Cardiac muscle cell (in vitro differentiated cells and primary cell): ENCODE results near the gene CLGN. TPM values are rescaled to one million over a fixed set of nuclear protein-coding genes. Genes with fewer than 3 reads are reported as not detected.

ENCODE experiments used
- DNase-seq, 2 donors: peaks; one replicate each; pipeline versions ENCODE4 v3.0.0 to v3.0.0-alpha.2; 2010 to 2017; ENCODE audit warnings: low read depth in 1 of 2, low spot score in 1 of 2
- H3K27ac ChIP-seq: fragments of 200-600 bp; sonication (generic); 2 replicates; pipeline ENCODE4 v1.5.1; 2016
- H3K27me3 ChIP-seq: fragments of 200-600 bp; sonication (generic); 2 replicates; pipeline ENCODE4 v1.6.0; 2016; ENCODE audit warnings: control low read depth
- H3K36me3 ChIP-seq: fragments of 200-600 bp; sonication (generic); 2 replicates; pipeline ENCODE4 v1.5.1; 2016; ENCODE audit warnings: control low read depth
- H3K4me1 ChIP-seq: fragments of 200-600 bp; sonication (generic); 2 replicates; pipeline ENCODE4 v1.8.1; 2017; ENCODE audit warnings: low read depth, mild to moderate bottlenecking, mixed run types
- H3K4me3 ChIP-seq: fragments of 200-600 bp; sonication (generic); 2 replicates; pipeline ENCODE4 v1.5.1; 2016; ENCODE audit warnings: mild to moderate bottlenecking
- H3K9me3 ChIP-seq: fragments of 200-600 bp; sonication (generic); 2 replicates; pipeline ENCODE4 v1.5.1; 2017; ENCODE audit warnings: low read depth, mild to moderate bottlenecking, control low read depth
- polyA plus RNA-seq: library from polyadenylated mRNA; unstranded; fragments of >200 nt; fragmentation: Nextera tagmentation; extraction: Ambion mirVana; gene quantifications from 2 replicates; pipeline ENCODE4 v1.2.1, GENCODE V29; 2016
- total RNA-seq: library from RNA; depleted of rRNA; stranded (reverse); fragments of >200 nt; gene quantifications from 2 replicates; pipeline ENCODE4 v1.2.3, GENCODE V29; 2016
- TF ChIP-seq, protein P1 (sequence below): IDR thresholded peaks from 2 replicates; pipeline ENCODE4 v1.5.1; 2012; ENCODE audit warnings: low read depth, mild to moderate bottlenecking, low read length

The CLGN gene
- total and polyA plus RNA-seq, 2 experiments from 2014 or later, result 15.1 to 18.0 TPM

DNA sequence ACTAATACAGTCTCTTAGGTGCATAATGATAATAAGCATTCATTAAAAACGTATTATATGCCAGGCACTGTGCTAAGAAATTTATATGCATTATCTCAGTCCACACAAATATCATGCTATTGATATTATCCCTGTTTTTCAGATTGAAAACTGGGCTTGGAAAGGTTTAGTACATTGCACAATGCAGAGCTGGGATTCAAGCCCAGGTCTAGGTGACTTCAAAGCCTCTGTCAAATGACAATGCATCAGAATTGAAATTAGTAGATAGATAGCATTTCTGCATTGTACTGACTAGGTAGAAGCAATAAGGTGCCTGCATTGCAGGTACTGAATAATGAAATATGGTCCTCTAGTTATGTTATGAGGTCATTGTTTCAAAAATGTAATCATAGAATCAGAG lies 72.2 kb downstream of the CLGN start:
- Histone ChIP-seq H3K9me3 (no peaks in the 10 kb centered on the region), H3K27ac (no peak overlapping the region), H3K4me3 (no peak overlapping the region), H3K27me3 (no peaks in the 10 kb centered on the region), H3K4me1 (no peaks in the 10 kb centered on the region), H3K36me3 (no peaks in the 10 kb centered on the region)
- no peak for DNase-seq
- TF ChIP-seq, protein P1, sequence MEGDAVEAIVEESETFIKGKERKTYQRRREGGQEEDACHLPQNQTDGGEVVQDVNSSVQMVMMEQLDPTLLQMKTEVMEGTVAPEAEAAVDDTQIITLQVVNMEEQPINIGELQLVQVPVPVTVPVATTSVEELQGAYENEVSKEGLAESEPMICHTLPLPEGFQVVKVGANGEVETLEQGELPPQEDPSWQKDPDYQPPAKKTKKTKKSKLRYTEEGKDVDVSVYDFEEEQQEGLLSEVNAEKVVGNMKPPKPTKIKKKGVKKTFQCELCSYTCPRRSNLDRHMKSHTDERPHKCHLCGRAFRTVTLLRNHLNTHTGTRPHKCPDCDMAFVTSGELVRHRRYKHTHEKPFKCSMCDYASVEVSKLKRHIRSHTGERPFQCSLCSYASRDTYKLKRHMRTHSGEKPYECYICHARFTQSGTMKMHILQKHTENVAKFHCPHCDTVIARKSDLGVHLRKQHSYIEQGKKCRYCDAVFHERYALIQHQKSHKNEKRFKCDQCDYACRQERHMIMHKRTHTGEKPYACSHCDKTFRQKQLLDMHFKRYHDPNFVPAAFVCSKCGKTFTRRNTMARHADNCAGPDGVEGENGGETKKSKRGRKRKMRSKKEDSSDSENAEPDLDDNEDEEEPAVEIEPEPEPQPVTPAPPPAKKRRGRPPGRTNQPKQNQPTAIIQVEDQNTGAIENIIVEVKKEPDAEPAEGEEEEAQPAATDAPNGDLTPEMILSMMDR, result no peak

DNA sequence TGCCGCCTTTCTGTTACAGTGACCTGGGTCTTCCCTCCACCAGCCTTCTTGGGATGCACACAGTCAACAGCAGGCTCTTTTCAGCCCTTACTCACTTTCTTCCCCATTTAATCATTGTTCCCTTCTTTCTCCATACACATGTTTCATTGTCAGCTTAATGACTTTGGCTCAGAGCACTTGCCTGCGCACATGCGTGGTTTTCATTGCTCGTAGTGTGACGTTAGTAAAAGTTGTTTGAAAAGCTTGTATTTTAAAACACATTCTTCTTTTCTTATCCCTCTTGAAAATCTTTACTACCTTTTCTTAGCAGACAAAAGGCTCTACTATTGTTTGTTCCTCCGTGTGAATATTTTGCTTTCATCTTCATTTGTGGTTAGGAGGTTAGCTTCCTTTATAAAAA lies 73.7 kb downstream of the CLGN start:
- no peak for DNase-seq
- Histone ChIP-seq H3K9me3 (no peaks in the 10 kb centered on the region), H3K27ac (no peak overlapping the region), H3K36me3 (no peaks in the 10 kb centered on the region), H3K27me3 (no peaks in the 10 kb centered on the region), H3K4me3 (no peak overlapping the region), H3K4me1 (no peaks in the 10 kb centered on the region)
- TF ChIP-seq, protein P1, result no peak

DNA sequence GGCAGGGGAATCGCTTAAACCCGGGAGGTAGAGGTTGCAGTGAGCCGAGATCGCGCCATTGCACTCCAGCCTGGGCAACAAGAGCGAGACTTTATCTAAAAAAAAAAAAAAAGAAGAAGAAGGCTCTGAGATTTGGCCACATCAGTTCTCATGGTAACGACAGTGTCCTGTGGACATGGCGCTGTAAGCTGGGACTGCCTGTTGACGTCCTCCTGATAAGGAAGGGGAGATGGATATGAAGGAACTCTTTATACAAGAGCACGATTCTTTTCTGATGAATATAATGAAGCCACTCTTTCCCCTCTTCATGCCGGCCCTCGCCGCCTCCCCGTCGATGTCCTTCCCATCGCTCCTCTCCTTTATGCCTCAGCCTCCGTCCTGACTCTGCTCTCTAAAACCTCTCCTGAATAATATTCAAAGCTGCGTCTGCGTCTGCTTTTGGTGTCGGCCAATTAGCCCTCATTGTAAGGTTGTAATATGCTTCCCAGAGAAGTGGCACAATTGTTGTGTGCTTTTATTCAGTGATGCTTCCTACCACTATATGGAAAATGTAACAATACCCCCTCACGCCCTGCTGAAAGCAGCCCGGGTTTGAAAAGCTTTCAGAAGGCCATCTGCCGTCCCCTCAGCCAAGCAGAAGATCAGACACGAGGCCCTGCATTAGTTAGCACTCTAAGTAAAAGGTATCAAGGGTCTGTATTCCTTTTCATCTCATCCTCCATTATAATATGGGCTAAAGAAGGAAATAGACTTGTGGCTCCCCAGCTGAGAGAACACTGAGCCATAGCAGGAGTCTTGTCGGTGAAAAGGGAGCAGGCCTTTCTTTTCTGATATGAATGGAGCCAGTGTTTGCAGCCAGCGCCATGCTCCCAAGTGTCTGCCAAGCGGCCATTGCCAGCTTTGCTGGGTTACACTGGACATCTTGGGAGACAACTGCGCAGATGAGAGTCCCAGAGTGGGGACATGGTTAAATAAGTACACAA lies 76.1 kb downstream of the CLGN start:
- H3K9me3 ChIP-seq, result no peaks in the 10 kb centered on the region
- no peaks in the 10 kb centered on the region for H3K36me3 ChIP-seq
- no peak for DNase-seq
- TF ChIP-seq, protein P1, result no peak
- H3K27me3 ChIP-seq, result no peaks in the 10 kb centered on the region
- H3K4me3 ChIP-seq, result no peak overlapping the region
- no peaks in the 10 kb centered on the region for H3K4me1 ChIP-seq
- H3K27ac ChIP-seq, result no peak overlapping the region

DNA sequence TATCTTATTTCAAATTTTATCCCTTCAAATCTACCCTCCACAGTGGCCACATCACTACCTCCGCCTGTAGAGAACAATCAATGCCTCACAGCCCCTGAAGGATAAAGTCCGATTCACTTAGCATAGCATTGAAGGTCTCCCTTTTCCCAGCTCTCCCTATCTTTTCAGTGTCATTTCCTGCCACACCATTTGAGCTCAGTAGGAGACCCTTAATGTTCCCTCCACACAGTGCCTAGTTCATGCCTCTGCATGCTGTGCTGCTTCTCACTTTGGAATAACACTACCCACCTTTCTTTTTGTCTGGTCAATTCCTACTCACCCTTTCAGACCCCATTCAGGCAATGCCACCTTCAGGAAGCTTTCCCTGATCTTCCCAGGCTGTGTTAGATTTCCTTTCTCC lies 77.6 kb downstream of the CLGN start:
- TF ChIP-seq, protein P1, result no peak
- DNase-seq, result no peak
- Histone ChIP-seq H3K4me1 (no peaks in the 10 kb centered on the region), H3K27me3 (no peaks in the 10 kb centered on the region), H3K9me3 (no peaks in the 10 kb centered on the region), H3K4me3 (no peak overlapping the region), H3K27ac (no peak overlapping the region), H3K36me3 (no peaks in the 10 kb centered on the region)

DNA sequence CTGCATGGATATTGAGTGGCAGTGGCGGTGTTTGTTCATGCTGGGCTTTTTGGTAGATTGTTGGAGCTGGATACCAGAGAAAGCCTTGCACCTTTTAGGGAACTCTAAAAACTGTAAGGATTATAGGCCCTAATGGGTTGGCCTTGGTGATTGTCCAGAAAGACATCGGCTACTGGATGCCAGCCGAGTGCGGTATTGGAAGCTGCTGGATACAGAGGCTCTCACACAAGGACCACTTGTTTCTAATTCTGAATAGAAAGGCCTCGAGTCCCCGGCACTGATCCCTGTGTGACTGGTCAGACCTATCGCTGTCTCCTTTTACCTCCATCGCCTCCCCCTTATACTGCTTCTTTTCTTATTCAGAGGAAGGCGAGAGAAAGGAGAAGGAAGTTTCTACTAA lies 81.3 kb downstream of the CLGN start:
- no peaks in the 10 kb centered on the region for H3K4me1 ChIP-seq
- TF ChIP-seq, protein P1, result no peak
- H3K36me3 ChIP-seq, result no peaks in the 10 kb centered on the region
- H3K4me3 ChIP-seq, result no peak overlapping the region
- H3K27me3 ChIP-seq, result no peaks in the 10 kb centered on the region
- H3K9me3 ChIP-seq, result no peaks in the 10 kb centered on the region
- no peak for DNase-seq
- no peak overlapping the region for H3K27ac ChIP-seq
